ENCODE results near the gene TOP3A.
"Not testable (repeated sequence)": the region's sequence is repeated elsewhere in the genome, so short reads cannot be mapped to it uniquely, and the experiment has no call there.

TOP3A gene

GRCh38 chr17:18298061-18298460 is 16.7 kb downstream of the TOP3A start:
- peaks cover 45% of the 10 kb centered on the region for H3K36me3 ChIP-seq (ENCODE audit: control insufficient read depth, insufficient read depth, low read length)
- not testable (repeated sequence) for H3K27me3 ChIP-seq (ENCODE audit: control insufficient read depth, insufficient read depth, low read length); H3K9me3 ChIP-seq (ENCODE audit: control insufficient read depth, insufficient read depth, low read length); H3K9ac ChIP-seq (ENCODE audit: low read depth, low read length); H3K4me1 ChIP-seq (ENCODE audit: control insufficient read depth, insufficient read depth, low read length); H3K4me3 ChIP-seq (ENCODE audit: low read depth, low read length)

DNA sequence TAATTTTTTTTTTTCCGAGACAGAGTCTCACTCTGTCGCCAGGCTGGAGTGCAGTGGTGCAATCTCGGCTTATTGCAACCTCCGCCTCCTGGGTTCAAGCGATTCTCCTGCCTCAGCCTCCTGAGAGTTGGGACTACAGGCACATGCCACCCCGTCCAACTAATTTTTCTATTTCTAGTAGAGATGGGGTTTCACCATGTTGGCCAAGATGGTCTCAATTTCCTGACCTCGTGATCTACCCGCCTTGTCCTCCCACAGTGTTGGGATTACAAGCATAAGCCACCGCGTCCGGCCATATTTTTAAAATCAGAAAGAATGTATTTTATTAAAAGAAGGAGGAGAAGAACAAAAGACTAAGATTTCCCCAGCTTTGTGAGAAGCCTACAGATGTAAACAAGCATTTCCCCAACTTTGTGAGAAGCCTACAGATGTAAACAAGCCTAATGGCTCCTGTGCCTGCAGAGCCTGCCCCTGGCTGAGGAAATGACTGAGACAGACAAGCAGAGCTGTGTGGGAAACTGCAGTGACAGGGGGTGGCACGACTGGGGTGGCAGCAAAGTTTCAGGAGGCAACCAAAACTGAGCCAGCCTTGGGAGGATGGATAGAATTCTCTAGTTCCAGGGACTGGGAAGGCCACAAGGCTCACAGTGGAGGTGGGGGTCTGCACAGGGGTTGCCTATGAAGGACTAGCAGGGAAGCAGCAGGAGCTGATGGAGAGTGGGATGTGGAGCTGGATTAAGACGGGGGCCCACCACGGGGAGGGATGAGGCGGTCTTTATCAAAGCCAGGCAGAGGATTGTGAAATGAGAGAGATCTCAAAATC is 22.9 kb downstream of the TOP3A start:
- H3K9ac ChIP-seq (ENCODE audit: low read depth, low read length): no peak overlapping the region
- no peak overlapping the region for H3K4me3 ChIP-seq (ENCODE audit: low read depth, low read length)
- H3K4me1 ChIP-seq (ENCODE audit: control insufficient read depth, insufficient read depth, low read length): no peaks in the 10 kb centered on the region
- H3K9me3 ChIP-seq (ENCODE audit: control insufficient read depth, insufficient read depth, low read length): no peaks in the 10 kb centered on the region
- H3K27me3 ChIP-seq (ENCODE audit: control insufficient read depth, insufficient read depth, low read length): no peaks in the 10 kb centered on the region
- H3K36me3 ChIP-seq (ENCODE audit: control insufficient read depth, insufficient read depth, low read length): peaks cover 44% of the 10 kb centered on the region

DNA sequence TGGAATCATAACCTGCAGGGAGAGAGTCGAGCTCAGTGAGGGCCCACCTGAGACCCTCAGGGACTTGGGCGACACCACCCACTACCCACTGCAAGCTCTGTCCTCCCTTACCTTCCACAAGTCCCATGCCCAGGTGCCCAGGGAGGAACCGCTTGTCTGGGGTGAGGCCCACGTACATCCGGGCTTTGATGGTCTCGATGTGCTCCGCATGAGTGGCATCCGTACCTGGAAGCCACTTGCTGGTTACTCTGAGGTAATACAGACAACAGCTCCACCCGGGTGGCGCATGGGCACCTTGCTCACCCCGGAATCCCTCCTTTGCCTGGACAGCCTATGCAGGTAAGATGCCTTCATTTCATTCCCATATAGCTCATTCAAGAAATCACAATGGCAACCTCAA is 29.5 kb downstream of the TOP3A start:
- Histone ChIP-seq H3K36me3 (ENCODE audit: control insufficient read depth, insufficient read depth, low read length) (peaks cover 50% of the 10 kb centered on the region), H3K27me3 (ENCODE audit: control insufficient read depth, insufficient read depth, low read length) (no peaks in the 10 kb centered on the region), H3K9me3 (ENCODE audit: control insufficient read depth, insufficient read depth, low read length) (no peaks in the 10 kb centered on the region), H3K4me3 (ENCODE audit: low read depth, low read length) (no peak overlapping the region), H3K9ac (ENCODE audit: low read depth, low read length) (no peak overlapping the region), H3K4me1 (ENCODE audit: control insufficient read depth, insufficient read depth, low read length) (no peaks in the 10 kb centered on the region)

DNA sequence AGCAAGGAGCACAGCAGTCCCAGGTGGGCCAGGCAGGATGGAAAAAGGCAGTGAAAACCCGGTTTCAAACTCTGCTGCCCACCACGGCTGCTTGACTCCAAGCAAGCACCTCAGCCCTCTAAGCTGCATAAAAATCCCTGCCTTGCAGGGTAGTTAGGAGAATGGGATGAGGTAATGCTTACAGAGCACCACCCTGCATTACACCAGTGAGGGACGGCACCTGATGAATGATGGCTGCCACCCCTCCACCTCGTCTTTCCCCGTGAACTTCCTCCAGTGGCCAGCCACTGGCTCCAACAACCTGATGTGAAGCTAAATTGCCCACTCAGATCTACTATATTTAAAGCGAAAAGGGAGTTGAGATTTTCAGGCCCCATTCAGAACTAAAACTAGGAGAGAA is 33.0 kb downstream of the TOP3A start:
- H3K9me3 ChIP-seq (ENCODE audit: control insufficient read depth, insufficient read depth, low read length): no peaks in the 10 kb centered on the region
- H3K4me3 ChIP-seq (ENCODE audit: low read depth, low read length): no peak overlapping the region
- H3K36me3 ChIP-seq (ENCODE audit: control insufficient read depth, insufficient read depth, low read length): peaks cover 60% of the 10 kb centered on the region
- H3K27me3 ChIP-seq (ENCODE audit: control insufficient read depth, insufficient read depth, low read length): no peaks in the 10 kb centered on the region
- H3K9ac ChIP-seq (ENCODE audit: low read depth, low read length): no peak overlapping the region
- H3K4me1 ChIP-seq (ENCODE audit: control insufficient read depth, insufficient read depth, low read length): no peaks in the 10 kb centered on the region

DNA sequence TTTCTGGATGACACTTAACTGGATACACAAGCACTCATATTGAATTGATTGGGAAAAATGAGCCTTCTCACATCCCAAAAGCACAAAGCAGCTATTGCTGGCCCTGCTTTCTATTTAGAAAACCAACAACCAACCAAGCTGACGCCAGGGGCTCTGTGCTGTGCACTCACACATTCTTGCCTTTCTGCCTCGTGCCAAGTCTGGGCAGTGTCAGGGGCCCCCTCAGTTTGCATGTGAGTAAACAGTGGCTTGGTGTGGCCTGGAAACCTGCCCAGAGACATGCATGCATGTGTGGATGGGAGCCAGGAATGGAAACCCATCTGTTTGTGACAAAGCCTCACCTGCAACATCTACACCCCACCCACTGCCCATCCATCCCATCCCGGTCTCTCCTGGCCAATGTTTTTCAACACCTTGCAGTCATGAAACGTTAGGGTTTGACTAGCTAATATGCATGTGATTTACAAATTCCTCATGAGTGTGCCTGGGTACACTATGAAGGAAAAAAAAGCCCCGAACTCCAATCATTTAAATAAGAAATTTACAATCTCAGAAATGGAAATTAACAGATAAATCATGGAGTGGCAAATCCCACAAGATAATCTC is 33.9 kb downstream of the TOP3A start:
- H3K27me3 ChIP-seq (ENCODE audit: control insufficient read depth, insufficient read depth, low read length): no peaks in the 10 kb centered on the region
- H3K4me1 ChIP-seq (ENCODE audit: control insufficient read depth, insufficient read depth, low read length): no peaks in the 10 kb centered on the region
- no peaks in the 10 kb centered on the region for H3K9me3 ChIP-seq (ENCODE audit: control insufficient read depth, insufficient read depth, low read length)
- peaks cover 69% of the 10 kb centered on the region for H3K36me3 ChIP-seq (ENCODE audit: control insufficient read depth, insufficient read depth, low read length)
- no peak overlapping the region for H3K4me3 ChIP-seq (ENCODE audit: low read depth, low read length)
- no peak overlapping the region for H3K9ac ChIP-seq (ENCODE audit: low read depth, low read length)

- no peaks in the 10 kb centered on the region for H3K27me3 ChIP-seq (ENCODE audit: control insufficient read depth, insufficient read depth, low read length)
- no peak overlapping the region for H3K9ac ChIP-seq (ENCODE audit: low read depth, low read length)
- no peaks in the 10 kb centered on the region for H3K9me3 ChIP-seq (ENCODE audit: control insufficient read depth, insufficient read depth, low read length)
- peaks cover 67% of the 10 kb centered on the region for H3K36me3 ChIP-seq (ENCODE audit: control insufficient read depth, insufficient read depth, low read length)
- H3K4me3 ChIP-seq (ENCODE audit: low read depth, low read length): no peak overlapping the region
- no peaks in the 10 kb centered on the region for H3K4me1 ChIP-seq (ENCODE audit: control insufficient read depth, insufficient read depth, low read length)
These were observed 34.5 kb downstream of the TOP3A start for GRCh38 chr17:18280249-18280648.

DNA sequence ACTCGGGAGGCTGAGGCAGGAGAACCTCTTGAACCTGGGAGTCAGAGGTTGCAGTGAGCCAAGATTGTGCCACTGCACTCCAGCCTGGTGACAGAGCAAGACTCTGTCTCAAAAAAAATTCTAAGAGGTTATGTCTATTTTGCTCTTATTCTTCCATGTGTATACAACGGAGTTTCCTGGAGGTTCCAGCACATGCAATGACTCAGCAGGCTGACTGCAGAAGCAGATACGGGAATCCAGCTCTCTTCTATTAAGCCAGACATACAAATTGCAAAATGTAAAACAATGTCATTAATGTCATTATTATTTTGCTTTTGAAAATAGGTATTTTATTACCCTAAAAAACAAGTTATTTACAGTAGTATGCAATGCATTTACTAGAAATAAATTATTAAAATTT is 35.9 kb downstream of the TOP3A start:
- Histone ChIP-seq H3K36me3 (ENCODE audit: control insufficient read depth, insufficient read depth, low read length) (peaks cover 68% of the 10 kb centered on the region), H3K9ac (ENCODE audit: low read depth, low read length) (no peak overlapping the region), H3K9me3 (ENCODE audit: control insufficient read depth, insufficient read depth, low read length) (no peaks in the 10 kb centered on the region), H3K27me3 (ENCODE audit: control insufficient read depth, insufficient read depth, low read length) (no peaks in the 10 kb centered on the region), H3K4me3 (ENCODE audit: low read depth, low read length) (no peak overlapping the region), H3K4me1 (ENCODE audit: control insufficient read depth, insufficient read depth, low read length) (no peaks in the 10 kb centered on the region)

GRCh38 chr17:18277076-18277475 is 37.7 kb downstream of the TOP3A start:
- no peaks in the 10 kb centered on the region for H3K27me3 ChIP-seq (ENCODE audit: control insufficient read depth, insufficient read depth, low read length)
- no peak overlapping the region for H3K9ac ChIP-seq (ENCODE audit: low read depth, low read length)
- peaks cover 61% of the 10 kb centered on the region for H3K36me3 ChIP-seq (ENCODE audit: control insufficient read depth, insufficient read depth, low read length)
- no peaks in the 10 kb centered on the region for H3K9me3 ChIP-seq (ENCODE audit: control insufficient read depth, insufficient read depth, low read length)
- H3K4me1 ChIP-seq (ENCODE audit: control insufficient read depth, insufficient read depth, low read length): no peaks in the 10 kb centered on the region
- no peak overlapping the region for H3K4me3 ChIP-seq (ENCODE audit: low read depth, low read length)

DNA sequence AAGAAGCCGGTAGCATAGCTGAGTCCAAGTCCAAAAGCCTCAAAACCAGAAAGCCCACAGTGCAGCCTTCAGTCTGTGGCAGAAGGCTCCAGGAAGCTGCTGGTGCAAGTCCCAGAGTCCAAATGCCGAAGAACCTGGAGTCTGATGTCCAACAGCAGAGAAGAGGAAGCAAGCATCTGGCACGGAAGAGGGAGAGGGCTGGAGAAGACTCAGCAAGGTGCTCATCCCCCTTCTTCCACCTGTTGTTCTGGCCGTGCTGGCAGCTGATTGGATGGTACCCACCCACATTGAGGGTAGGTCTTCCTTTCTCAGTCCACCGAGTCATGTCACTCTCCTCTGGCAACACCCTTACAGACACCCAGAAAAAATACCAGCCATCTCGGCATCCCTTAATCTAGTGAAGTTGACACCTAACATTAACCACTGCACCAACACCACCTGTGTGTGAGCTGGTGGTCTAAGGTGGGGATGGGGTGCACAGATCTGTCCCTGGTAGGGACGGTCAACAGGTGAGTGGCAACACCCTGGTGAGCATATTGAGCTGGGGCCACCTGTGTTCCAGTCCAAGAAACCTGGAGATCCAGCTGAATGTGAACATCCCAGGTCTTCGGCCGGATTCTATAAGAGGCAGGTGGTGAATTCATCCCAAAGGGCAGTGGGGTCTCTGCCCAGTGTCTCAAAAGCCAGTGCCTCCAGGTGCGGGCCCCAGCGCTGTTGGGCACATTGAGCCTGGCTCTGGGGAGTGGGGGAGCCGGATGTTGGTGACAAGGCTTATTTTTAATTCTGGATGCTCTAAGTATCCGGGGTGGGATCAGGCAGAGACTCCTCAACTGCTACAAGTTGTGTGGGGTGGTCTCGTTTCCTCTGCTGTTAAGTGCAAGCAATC is 44.5 kb downstream of the TOP3A start:
- no peaks in the 10 kb centered on the region for H3K27me3 ChIP-seq (ENCODE audit: control insufficient read depth, insufficient read depth, low read length)
- no peak overlapping the region for H3K9ac ChIP-seq (ENCODE audit: low read depth, low read length)
- peaks cover 14% of the 10 kb centered on the region for H3K36me3 ChIP-seq (ENCODE audit: control insufficient read depth, insufficient read depth, low read length)
- peaks cover 2% of the 10 kb centered on the region for H3K4me1 ChIP-seq (ENCODE audit: control insufficient read depth, insufficient read depth, low read length)
- H3K9me3 ChIP-seq (ENCODE audit: control insufficient read depth, insufficient read depth, low read length): no peaks in the 10 kb centered on the region
- no peak overlapping the region for H3K4me3 ChIP-seq (ENCODE audit: low read depth, low read length)

DNA sequence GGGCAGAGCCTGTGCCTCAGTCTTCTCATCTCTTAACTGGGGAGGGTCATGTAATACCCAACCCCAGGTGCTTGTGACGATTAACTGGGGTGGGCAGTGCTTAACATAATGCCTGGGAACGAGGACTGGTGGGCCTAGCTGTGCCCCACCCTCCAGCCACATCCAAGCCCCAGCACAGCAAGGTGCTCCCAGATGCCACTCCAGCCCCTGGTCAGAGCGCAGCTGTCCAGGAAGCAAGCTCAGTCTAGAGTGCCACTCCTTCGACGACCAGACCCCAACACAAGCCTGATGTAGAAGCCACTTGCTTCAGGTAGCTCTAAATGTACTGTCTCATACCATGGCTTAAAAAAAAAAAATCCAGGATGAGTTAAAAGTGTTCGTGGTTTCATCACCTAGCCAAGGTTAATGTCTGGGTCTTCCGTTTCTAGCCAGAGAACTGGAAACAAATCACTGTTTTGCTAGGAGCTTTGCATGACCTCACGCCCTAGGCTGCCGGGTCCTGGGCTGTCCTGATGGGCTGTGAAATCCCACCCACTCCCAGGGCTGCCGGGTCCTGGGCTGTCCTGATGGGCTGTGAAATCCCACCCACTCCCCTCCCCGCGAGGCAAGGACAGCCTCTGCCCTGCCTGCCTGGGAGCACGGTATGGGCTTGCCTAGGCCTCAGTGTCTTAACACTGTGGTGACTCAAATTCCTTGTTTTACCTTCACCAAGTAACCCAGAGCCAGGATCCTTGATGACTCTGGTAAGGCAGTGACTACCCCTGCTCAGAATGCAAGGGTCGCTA is 46.7 kb downstream of the TOP3A start:
- no peaks in the 10 kb centered on the region for H3K9me3 ChIP-seq (ENCODE audit: control insufficient read depth, insufficient read depth, low read length)
- no peak overlapping the region for H3K9ac ChIP-seq (ENCODE audit: low read depth, low read length)
- no peak overlapping the region for H3K4me3 ChIP-seq (ENCODE audit: low read depth, low read length)
- peaks cover 22% of the 10 kb centered on the region for H3K36me3 ChIP-seq (ENCODE audit: control insufficient read depth, insufficient read depth, low read length)
- peaks cover 2% of the 10 kb centered on the region for H3K4me1 ChIP-seq (ENCODE audit: control insufficient read depth, insufficient read depth, low read length)
- H3K27me3 ChIP-seq (ENCODE audit: control insufficient read depth, insufficient read depth, low read length): no peaks in the 10 kb centered on the region

GRCh38 chr17:18267366-18267765 is 47.4 kb downstream of the TOP3A start:
- no peaks in the 10 kb centered on the region for H3K9me3 ChIP-seq (ENCODE audit: control insufficient read depth, insufficient read depth, low read length)
- H3K27me3 ChIP-seq (ENCODE audit: control insufficient read depth, insufficient read depth, low read length): no peaks in the 10 kb centered on the region
- no peak overlapping the region for H3K9ac ChIP-seq (ENCODE audit: low read depth, low read length)
- H3K4me3 ChIP-seq (ENCODE audit: low read depth, low read length): no peak overlapping the region
- H3K4me1 ChIP-seq (ENCODE audit: control insufficient read depth, insufficient read depth, low read length): peaks cover 2% of the 10 kb centered on the region
- peaks cover 24% of the 10 kb centered on the region for H3K36me3 ChIP-seq (ENCODE audit: control insufficient read depth, insufficient read depth, low read length)

All from iPS-15b (cell line).